Measurements from ENCODE around the gene KLHL6. TPM values are rescaled to one million over a fixed set of nuclear protein-coding genes. Genes with fewer than 3 reads are reported as not detected.
"Not testable (repeated sequence)": the region's sequence is repeated elsewhere in the genome, so short reads cannot be mapped to it uniquely, and the experiment has no call there.

KLHL6 gene
- total RNA-seq, 8 experiments from 2014 or later = 0.07 to 2.6 (median 0.96) TPM

DNA sequence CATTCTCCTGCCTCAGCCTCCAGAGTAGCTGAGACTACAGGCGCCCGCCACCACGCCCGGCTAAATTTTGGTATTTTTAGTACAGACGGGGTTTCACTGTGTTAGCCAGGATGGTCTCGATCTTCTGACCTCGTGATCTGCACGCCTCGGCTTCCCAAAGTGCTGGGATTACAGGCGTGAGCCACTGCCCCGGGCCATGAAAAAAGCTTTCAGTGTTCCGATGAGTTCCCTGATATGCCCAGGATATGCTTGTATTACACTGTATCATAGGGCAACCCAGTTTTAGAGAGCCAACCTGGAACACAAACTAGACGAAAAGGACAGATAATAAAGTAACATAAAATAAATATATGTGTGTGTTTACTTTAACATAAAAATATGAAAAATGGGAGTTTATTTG is 89.8 kb downstream of the KLHL6 start:
- ATAC-seq (replicated peaks in 6 of 8); H3K4me3 ChIP-seq; H3K4me1 ChIP-seq (replicated peaks in 1 of 2); H3K27ac ChIP-seq: not testable (repeated sequence)
- in situ Hi-C loops (cut with MboI; ENCODE audit: low pct_unique_long_range_greater_than_20kb in 2 of 9, low sequenced_read_pairs in 9 of 9, unreplicated experiment in 9 of 9) = loop anchor here in 3 of 9 experiments (25.0 kb wide), 1 partner anchor 297 kb away; no protein-coding TSS in a partner anchor
- WGBS, 10 experiments = 50 to 100% (median 79%) methylated on average over 1 to 7 of the region's 13 CpGs; no CpG with 5 or more reads in 2 of the 10 experiments

DNA sequence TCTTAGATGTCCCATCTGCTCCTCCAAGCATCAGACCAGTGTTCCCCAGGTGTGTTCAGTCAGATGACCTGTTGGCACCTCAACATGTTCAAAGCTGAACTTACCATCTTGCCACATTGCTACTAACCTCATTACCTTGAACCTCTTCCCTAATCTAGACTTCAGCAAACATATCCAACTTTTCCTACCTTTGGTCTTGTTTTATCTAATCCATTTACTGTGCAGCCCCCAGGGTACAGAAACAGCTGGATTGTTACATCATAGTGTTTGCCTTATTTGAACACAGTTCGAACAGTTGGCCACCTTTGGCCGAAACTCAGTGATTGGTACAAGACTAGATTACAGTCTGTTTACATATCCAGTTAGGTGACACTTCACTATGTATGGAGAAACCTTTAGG is 91.0 kb downstream of the KLHL6 start:
- in situ Hi-C loops (cut with MboI; ENCODE audit: low pct_unique_long_range_greater_than_20kb in 2 of 9, low sequenced_read_pairs in 9 of 9, unreplicated experiment in 9 of 9) = loop anchor here in 3 of 9 experiments (25.0 kb wide), 1 partner anchor 298 kb away; no protein-coding TSS in a partner anchor
- 60 to 100% (median 98%) methylated on average over 1 to 2 of the region's 2 CpGs; no CpG with 5 or more reads in 2 of the 10 experiments for WGBS, 10 experiments
- H3K27ac ChIP-seq = no peak overlapping the region
- no peak overlapping the region for H3K4me3 ChIP-seq
- peaks cover 3 to 6% of the 10 kb centered on the region in 2 donors for H3K4me1 ChIP-seq (replicated peaks in 1 of 2)
- no peak for ATAC-seq (replicated peaks in 6 of 8)

DNA sequence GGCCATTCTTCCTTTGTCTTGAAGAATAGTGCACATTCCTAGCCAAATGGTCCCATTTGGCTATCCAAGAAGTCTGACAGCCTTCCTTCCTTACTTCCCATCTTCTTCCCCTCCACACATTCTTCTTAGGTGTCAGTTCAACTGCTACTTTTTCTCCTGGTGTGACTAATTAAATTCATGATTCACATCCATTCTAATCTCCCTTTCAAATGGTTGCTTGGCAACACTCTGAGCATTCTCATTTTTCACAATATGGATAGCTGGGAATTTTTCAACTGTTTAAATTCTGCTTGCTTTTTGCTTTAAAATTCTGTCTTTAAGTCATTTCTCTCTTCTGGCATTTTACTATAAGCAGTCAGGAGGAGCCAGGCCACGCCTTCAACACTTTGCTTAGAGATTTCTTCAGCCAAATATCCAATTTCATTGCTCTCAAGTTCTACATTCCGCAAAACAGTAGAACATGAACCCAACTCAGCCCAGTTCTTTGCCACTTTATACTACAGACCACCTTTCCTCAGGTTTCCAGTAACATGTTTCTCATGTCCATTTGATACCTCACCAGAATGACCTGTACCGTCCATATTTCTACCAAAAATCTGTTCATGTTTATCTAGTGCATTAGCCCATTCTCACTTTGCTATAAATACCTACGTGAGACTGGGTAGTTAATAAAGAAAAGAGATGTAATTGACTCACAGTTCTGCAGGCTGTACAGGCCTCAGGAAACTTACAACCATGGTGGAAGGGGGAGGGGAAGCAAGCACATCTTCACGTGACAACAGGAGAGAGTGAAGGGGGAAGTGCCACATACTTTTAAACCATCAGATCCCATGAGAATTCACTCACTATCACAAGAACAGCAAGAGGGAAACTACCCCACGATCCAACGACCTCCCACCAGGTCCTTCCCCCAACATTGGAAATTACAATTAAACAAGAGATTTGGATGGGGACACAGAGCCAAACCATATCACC is 95.1 kb downstream of the KLHL6 start:
- 69 to 96% (median 86%) methylated on average over 3 to 7 of the region's 7 CpGs for WGBS, 10 experiments
- Histone ChIP-seq H3K27ac (no peak overlapping the region), H3K4me3 (no peak overlapping the region), H3K4me1 (replicated peaks in 1 of 2) (peaks cover 2 to 4% of the 10 kb centered on the region in 2 donors)
- peak in 3 of 8 experiments; percentile 37 to 48 (median 43) for ATAC-seq (replicated peaks in 6 of 8)
- in situ Hi-C loops (cut with MboI; ENCODE audit: low pct_unique_long_range_greater_than_20kb in 2 of 9, low sequenced_read_pairs in 9 of 9, unreplicated experiment in 9 of 9) = loop anchor here in 3 of 9 experiments (25.0 kb wide), 1 partner anchor 302 kb away; no protein-coding TSS in a partner anchor

DNA sequence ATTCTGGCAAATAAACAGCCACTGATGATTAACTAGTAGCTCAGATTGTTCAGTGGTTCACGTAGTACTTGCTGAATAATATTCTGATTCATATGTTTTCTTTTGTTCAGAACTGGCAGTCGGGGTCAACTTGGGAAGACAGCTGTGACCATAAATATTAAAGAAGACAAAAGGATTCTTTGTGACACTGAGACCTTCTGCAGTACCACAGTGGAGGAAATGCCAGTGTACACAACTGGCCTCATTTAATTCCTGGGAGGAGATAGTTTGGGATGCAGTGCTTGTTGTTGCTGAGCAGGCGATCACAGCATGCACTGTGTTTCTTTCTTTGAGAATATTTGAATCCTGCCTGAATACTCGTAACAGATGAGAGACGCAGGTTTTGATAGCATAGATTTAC is 100.4 kb downstream of the KLHL6 start:
- Histone ChIP-seq H3K4me3 (no peak overlapping the region), H3K27ac (no peak overlapping the region), H3K4me1 (replicated peaks in 1 of 2) (peaks cover 11 to 15% of the 10 kb centered on the region in 2 donors)
- 18 to 81% (median 27%) methylated on average over 1 to 5 of the region's 5 CpGs for WGBS, 10 experiments
- in situ Hi-C loops (cut with MboI; ENCODE audit: low pct_unique_long_range_greater_than_20kb in 2 of 9, low sequenced_read_pairs in 9 of 9, unreplicated experiment in 9 of 9) = loop anchor here in 3 of 9 experiments (25.0 kb wide), 1 partner anchor 307 kb away; no protein-coding TSS in a partner anchor
- ATAC-seq (replicated peaks in 6 of 8) = peak in 6 of 8 experiments; percentile 19 to 96 (median 90)

DNA sequence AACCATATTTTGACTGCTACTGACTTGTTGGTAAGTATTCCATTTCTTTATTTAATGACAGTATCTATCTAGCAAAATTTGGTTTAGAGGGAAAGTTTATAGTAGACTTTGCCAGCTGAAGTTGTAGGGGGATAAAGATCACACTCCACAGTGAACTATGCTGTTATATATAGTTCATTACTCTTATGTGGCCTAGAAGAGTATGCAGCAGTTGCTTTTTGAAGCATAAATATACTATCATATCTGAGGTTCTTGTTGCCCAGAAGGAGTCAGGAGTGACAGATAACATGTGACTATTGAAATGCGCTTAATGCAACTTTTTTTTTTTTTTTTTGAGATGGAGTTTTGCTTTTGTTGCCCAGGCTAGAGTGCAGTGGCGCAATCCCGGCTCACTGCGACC is 101.4 kb downstream of the KLHL6 start:
- in situ Hi-C loops (cut with MboI; ENCODE audit: low pct_unique_long_range_greater_than_20kb in 2 of 9, low sequenced_read_pairs in 9 of 9, unreplicated experiment in 9 of 9) = loop anchor here in 3 of 9 experiments (25.0 kb wide), 1 partner anchor 308 kb away; no protein-coding TSS in a partner anchor
- Histone ChIP-seq H3K4me1 (replicated peaks in 1 of 2) (peaks cover 11 to 24% of the 10 kb centered on the region in 2 donors), H3K4me3 (no peak overlapping the region), H3K27ac (no peak overlapping the region)
- no peak for ATAC-seq (replicated peaks in 6 of 8)
- 67 to 100% (median 94%) methylated on average over 1 to 4 of the region's 4 CpGs; no CpG with 5 or more reads in 5 of the 10 experiments for WGBS, 10 experiments

DNA sequence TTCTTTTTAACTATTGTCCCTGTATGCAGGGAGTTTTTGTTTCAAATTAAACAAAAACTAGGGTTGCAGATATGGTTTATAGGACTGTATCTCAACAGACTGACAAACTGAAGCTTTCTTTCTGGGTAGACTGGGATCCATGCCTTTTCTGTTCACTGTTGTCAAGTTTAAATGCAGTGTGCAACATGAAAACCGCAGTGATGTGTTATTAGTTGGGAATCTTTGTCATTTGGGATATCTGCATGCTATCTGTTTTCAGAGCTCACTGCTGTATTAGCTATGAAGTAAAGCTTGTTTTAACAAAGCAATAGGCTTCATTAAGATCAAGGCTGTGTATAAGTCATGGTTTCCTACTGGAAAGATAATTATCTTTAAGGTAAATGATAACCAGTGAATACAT is 105.7 kb downstream of the KLHL6 start:
- ATAC-seq (replicated peaks in 6 of 8) = no peak

DNA sequence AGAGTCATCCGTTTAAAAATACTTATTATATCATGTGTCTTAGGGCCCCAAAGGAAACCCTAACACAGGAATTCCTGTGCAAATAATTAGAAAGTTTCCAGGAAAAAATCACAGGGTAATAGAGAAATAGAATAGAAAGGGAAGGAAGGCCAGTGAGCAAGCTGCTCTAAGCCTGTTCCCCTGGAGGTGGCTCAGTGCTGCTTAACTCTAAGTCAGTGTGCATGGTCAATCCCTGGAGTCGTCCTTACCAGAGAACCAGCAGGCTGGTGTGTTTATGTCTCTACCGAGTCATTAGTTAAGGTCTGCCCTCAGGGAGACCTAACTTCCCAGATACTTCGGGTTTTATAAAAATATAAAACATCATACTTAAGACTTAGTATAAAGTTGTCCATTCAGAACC is 106.1 kb downstream of the KLHL6 start:
- 0 to 67% (median 36%) methylated on average over 1 to 4 of the region's 4 CpGs for WGBS, 10 experiments
- Histone ChIP-seq H3K4me1 (replicated peaks in 1 of 2) (peaks cover under 1 to 12% of the 10 kb centered on the region in 2 donors), H3K27ac (no peak overlapping the region), H3K4me3 (peak overlapping the region; percentile 5 to 97 (median 74))
- peak in 5 of 8 experiments; percentile 7 to 22 (median 15) for ATAC-seq (replicated peaks in 6 of 8)
- in situ Hi-C loops (cut with MboI; ENCODE audit: low pct_unique_long_range_greater_than_20kb in 2 of 9, low sequenced_read_pairs in 9 of 9, unreplicated experiment in 9 of 9) = no loop called here

More for the DNA sequence above, 105.7 kb downstream of the KLHL6 start:
- Histone ChIP-seq H3K27ac (no peak overlapping the region), H3K4me1 (replicated peaks in 1 of 2) (peaks cover 5 to 16% of the 10 kb centered on the region in 2 donors), H3K4me3 (peak overlapping the region; percentile 5 to 97 (median 74))
- WGBS, 10 experiments = 50 to 100% (median 94%) methylated on average over 1 of the region's 1 CpG; no CpG with 5 or more reads in 4 of the 10 experiments
- in situ Hi-C loops (cut with MboI; ENCODE audit: low pct_unique_long_range_greater_than_20kb in 2 of 9, low sequenced_read_pairs in 9 of 9, unreplicated experiment in 9 of 9) = loop anchor here in 3 of 9 experiments (25.0 kb wide), 1 partner anchor 313 kb away; no protein-coding TSS in a partner anchor

DNA sequence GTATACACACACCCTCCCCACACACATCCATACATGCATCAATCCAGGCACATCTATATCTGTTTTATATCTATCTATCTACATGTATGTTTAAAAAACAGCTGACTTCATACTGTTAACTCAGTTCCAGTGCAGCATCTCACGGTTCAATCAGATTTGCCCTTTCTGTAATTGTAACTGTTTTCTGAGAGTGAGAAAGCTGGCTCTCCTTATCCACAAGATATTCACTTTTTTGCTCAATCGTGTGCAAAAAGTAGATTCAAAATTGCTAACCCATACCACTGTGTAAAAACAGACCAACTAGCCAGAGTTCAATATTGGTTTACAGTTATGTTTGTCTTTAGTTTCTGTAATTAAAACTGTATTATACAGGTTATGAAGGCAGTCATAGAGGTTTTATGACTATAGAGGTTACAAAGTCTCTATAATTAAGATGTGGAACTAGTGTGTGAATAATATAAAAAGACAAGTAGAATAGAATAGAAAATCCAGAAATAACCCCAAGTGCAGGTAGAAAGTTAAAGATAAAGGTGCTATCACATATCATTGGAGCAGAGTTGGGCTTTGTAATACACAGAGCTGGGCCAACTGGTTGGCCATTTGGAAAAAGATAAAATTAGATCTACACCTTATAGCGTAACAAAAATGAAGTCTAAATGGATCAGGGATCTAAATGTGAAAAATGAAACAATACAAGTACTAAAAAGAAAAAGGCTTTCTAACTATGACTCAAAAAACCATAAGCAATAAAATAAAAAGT is 107.0 kb downstream of the KLHL6 start:
- H3K27ac ChIP-seq = peak overlapping the region; percentile 82 to 94
- in situ Hi-C loops (cut with MboI; ENCODE audit: low pct_unique_long_range_greater_than_20kb in 2 of 9, low sequenced_read_pairs in 9 of 9, unreplicated experiment in 9 of 9) = no loop called here
- WGBS, 10 experiments = 20 to 100% (median 64%) methylated on average over 1 to 3 of the region's 3 CpGs

DNA sequence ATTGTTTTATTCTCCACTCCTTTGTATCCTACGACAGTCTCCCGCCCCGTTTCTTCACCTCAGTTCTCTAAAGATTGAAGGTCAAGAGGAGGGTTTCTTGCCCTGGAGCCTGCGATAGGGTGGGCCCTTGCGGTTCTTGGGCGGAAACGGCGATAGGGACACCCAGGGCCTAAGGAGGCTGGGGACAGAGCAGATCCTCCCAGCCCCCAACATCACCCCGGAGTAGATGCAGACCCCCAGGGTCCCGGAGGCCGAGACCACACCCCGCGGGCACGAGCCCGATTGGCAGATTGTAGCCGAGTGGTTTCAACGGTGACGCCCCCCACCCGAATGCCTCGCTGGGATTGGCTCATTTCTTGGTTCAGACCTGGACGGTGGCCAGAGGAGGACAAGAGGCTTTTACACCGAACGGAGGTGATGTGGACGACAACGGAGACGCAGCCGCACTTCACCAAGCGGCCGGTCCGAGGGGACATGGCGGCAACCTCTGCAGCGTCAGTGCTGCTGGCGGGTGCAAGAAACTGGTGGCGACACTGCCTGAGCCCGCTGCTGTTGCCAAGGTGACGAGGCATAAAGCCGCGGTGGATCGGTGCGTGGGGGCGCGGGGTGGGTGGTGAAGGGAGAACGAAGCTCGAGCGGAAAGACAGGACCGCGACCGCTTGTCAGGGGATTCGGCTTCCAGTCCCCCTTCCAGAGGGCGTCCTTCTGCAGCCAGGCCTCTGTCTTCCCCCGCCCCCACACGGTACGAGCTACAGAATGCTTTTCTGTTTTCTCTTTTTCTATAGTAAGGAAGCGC is 108.1 kb downstream of the KLHL6 start:
- peak overlapping the region; percentile 82 to 94 for H3K27ac ChIP-seq
- H3K4me3 ChIP-seq = peak overlapping the region; percentile 58 to 97 (median 83)
- peak; percentile 88 to 96 (median 92) for ATAC-seq (replicated peaks in 6 of 8)
- H3K4me1 ChIP-seq (replicated peaks in 1 of 2) = peaks cover 0 to 12% of the 10 kb centered on the region in 2 donors
- WGBS, 10 experiments = 0 to 6% (median 0%) methylated on average over 3 to 22 of the region's 54 CpGs
- in situ Hi-C loops (cut with MboI; ENCODE audit: low pct_unique_long_range_greater_than_20kb in 2 of 9, low sequenced_read_pairs in 9 of 9, unreplicated experiment in 9 of 9) = no loop called here

More for the DNA sequence above, 107.0 kb downstream of the KLHL6 start:
- Histone ChIP-seq H3K4me3 (peak overlapping the region; percentile 58 to 97 (median 83)), H3K4me1 (replicated peaks in 1 of 2) (peaks cover 0 to 12% of the 10 kb centered on the region in 2 donors)
- no peak for ATAC-seq (replicated peaks in 6 of 8)

- Histone ChIP-seq H3K4me3 (peak overlapping the region; percentile 58 to 97 (median 83)), H3K27ac (peak overlapping the region; percentile 82 to 94), H3K4me1 (replicated peaks in 1 of 2) (peaks cover 0 to 12% of the 10 kb centered on the region in 2 donors)
- no peak for ATAC-seq (replicated peaks in 6 of 8)
- WGBS, 10 experiments = 41 to 100% (median 74%) methylated on average over 2 of the region's 2 CpGs
- in situ Hi-C loops (cut with MboI; ENCODE audit: low pct_unique_long_range_greater_than_20kb in 2 of 9, low sequenced_read_pairs in 9 of 9, unreplicated experiment in 9 of 9) = no loop called here
Observed at GRCh38 chr3:183446838-183447205, 108.7 kb downstream of the KLHL6 start.

GRCh38 chr3:183444748-183445147 is 110.8 kb downstream of the KLHL6 start:
- in situ Hi-C loops (cut with MboI; ENCODE audit: low pct_unique_long_range_greater_than_20kb in 2 of 9, low sequenced_read_pairs in 9 of 9, unreplicated experiment in 9 of 9) = no loop called here
- H3K4me3 ChIP-seq = no peak overlapping the region
- no peak overlapping the region for H3K27ac ChIP-seq
- peaks cover 0 to 8% of the 10 kb centered on the region in 2 donors for H3K4me1 ChIP-seq (replicated peaks in 1 of 2)
- ATAC-seq (replicated peaks in 6 of 8) = no peak
- 60 to 100% (median 100%) methylated on average over 1 of the region's 1 CpG for WGBS, 10 experiments
